Mucosa of descending colon (tissue), 3 donors: ENCODE data around the gene ACTR1A. TPM values are rescaled to one million over a fixed set of nuclear protein-coding genes. Genes with fewer than 3 reads are reported as not detected.

ENCODE experiments used
- ATAC-seq: fragments of 200-7000 bp; cut with Tn5 transposase; one replicate; pipeline ENCODE4 v1.9.1; 2020; ENCODE audit warnings: mild to moderate bottlenecking, moderate library complexity
- DNase-seq, 3 donors: peaks; one replicate each; pipeline ENCODE4 v3.0.0-alpha.2; 2020
- H3K36me3 ChIP-seq: fragments of 200-600 bp; one replicate; pipeline ENCODE4 v1.8.0; 2021; ENCODE audit warnings: low read depth, mild to moderate bottlenecking
- H3K4me1 ChIP-seq: fragments of 200-600 bp; one replicate; pipeline ENCODE4 v1.8.0; 2021; ENCODE audit warnings: low read depth, mild to moderate bottlenecking
- H3K4me3 ChIP-seq: fragments of 200-600 bp; one replicate; pipeline ENCODE4 v1.8.0; 2021; ENCODE audit warnings: mild to moderate bottlenecking
- H3K9me3 ChIP-seq: fragments of 200-600 bp; one replicate; pipeline ENCODE4 v1.8.0; 2021; ENCODE audit warnings: mild to moderate bottlenecking
- CTCF ChIP-seq: fragments of 200-600 bp; IDR thresholded peaks from one replicate; pipeline ENCODE4 v1.8.0; 2022; ENCODE audit warnings: antibody characterized with exemption, mild to moderate bottlenecking
- intact Hi-C, 2 donors: fragments of 100-400 bp; cut with DNase I in 1 of 2; cut with micrococcal nuclease in 1 of 2; formaldehyde crosslinking; loops; one replicate each; pipeline versions ENCODE4 v1.11.0 to v1.11.1; 2022; cut with DNase I, micrococcal nuclease
- total RNA-seq, 3 donors: library from RNA; stranded (reverse); fragmentation: NEBNext Ultra II Directional in 2 of 3; extraction: Animal tissue kit (Norgen Biotek cat#: 25700) in 2 of 3; gene quantifications; one replicate each; pipeline versions ENCODE4 v1.2.1 to v1.2.4, GENCODE V29; 2021 to 2023
- donor health status: DM: no; HTN: no; CAD: no; lungs with moderate emphysema.
- donor health status: DM: no; HTN: no; CAD: no.
- donor health status: DM: no; HTN: yes; CAD: no.

ACTR1A gene
- total RNA-seq, 3 donors from 2014 or later, result 70.6 to 121 (median 77.7) TPM

GRCh38 chr10:102479651-102480050 lies 22.9 kb downstream of the ACTR1A start:
- ATAC-seq (no peak), DNase-seq (peak in 1 of 3 donors; percentile 10)
- no peaks in the 10 kb centered on the region for H3K9me3 ChIP-seq
- intact Hi-C loops, result no loop called here
- peaks cover 15% of the 10 kb centered on the region for H3K36me3 ChIP-seq
- H3K4me3 ChIP-seq, result no peak overlapping the region
- H3K4me1 ChIP-seq, result no peaks in the 10 kb centered on the region
- TF ChIP-seq CTCF, result no peak

- intact Hi-C loops, result no loop called here
- TF ChIP-seq CTCF, result no peak
- ATAC-seq, result no peak
- DNase-seq, result peak in 1 of 3 donors; percentile 44
- Histone ChIP-seq H3K9me3 (no peaks in the 10 kb centered on the region), H3K36me3 (no peaks in the 10 kb centered on the region), H3K4me1 (no peaks in the 10 kb centered on the region), H3K4me3 (no peak overlapping the region)
Measured at GRCh38 chr10:102476466-102477141, 25.9 kb downstream of the ACTR1A start.

GRCh38 chr10:102475451-102476040 lies 27.0 kb downstream of the ACTR1A start:
- H3K4me3 ChIP-seq, result no peak overlapping the region
- H3K9me3 ChIP-seq, result no peaks in the 10 kb centered on the region
- no peaks in the 10 kb centered on the region for H3K4me1 ChIP-seq
- H3K36me3 ChIP-seq, result no peaks in the 10 kb centered on the region
- intact Hi-C loops, result no loop called here
- DNase-seq (peak in 1 of 3 donors; percentile 40), ATAC-seq (no peak)
- TF ChIP-seq CTCF, result no peak

- no peak for DNase-seq
- Histone ChIP-seq H3K4me1 (no peaks in the 10 kb centered on the region), H3K4me3 (no peak overlapping the region), H3K9me3 (no peaks in the 10 kb centered on the region), H3K36me3 (no peaks in the 10 kb centered on the region)
- no peak for TF ChIP-seq CTCF
- ATAC-seq, result peak; percentile 18
- intact Hi-C loops, result no loop called here
Measured at GRCh38 chr10:102473445-102474331, 28.8 kb downstream of the ACTR1A start.

GRCh38 chr10:102470579-102471546 lies 31.6 kb downstream of the ACTR1A start:
- ATAC-seq (no peak), DNase-seq (no peak)
- Histone ChIP-seq H3K4me3 (no peak overlapping the region), H3K4me1 (peaks cover under 1% of the 10 kb centered on the region), H3K9me3 (no peaks in the 10 kb centered on the region), H3K36me3 (no peaks in the 10 kb centered on the region)
- no peak for TF ChIP-seq CTCF
- intact Hi-C loops, result no loop called here
